Karpas-422 (cell line): ENCODE data around the gene PTPN1. TPM values are rescaled to one million over a fixed set of nuclear protein-coding genes. Genes with fewer than 3 reads are reported as not detected.

Experiments used
- small RNA-seq: library from RNA; depleted of rRNA; stranded (forward); fragments of <200 nt; gene quantifications from one replicate; pipeline ENCODE3, GENCODE V24; 2014
- total RNA-seq: library from RNA; depleted of rRNA; stranded (reverse); fragments of >200 nt; shearing (Covaris generic); gene quantifications from 2 replicates; pipeline ENCODE4 v1.2.3, GENCODE V29; 2014; ENCODE audit warnings: low replicate concordance; rRNA removed

Gene PTPN1
- total RNA-seq, 1 experiment from 2014 or later: 6.5 TPM

Small RNA genes within 50 kb of the gene (small RNA-seq; reads per million reads assigned to genes)
- gene COX6CP2: not detected
- not detected for gene MIR1302-5
- gene MIR645: not detected
- gene RF00019: not detected

Other genes starting within 250 kb of the PTPN1 start
- gene RIPOR3, start 181.2 kb downstream of the PTPN1 start, total RNA-seq: not detected in 2 replicates
- 2.6 and 5.9 TPM in 2 replicates for gene PARD6B, start 221.2 kb downstream of the PTPN1 start, total RNA-seq